Epithelial cell of prostate (primary cell): ENCODE measurements around the gene TRIM62.

Experiments
- DNase-seq: peaks from one replicate; pipeline ENCODE4 v3.0.0-alpha.2; 2011; ENCODE audit warnings: low read depth, low spot score
- H3K27ac ChIP-seq: fragments of 450-650 bp; 2 replicates; pipeline ENCODE4 v1.5.1; 2017; ENCODE audit warnings: mild to moderate bottlenecking

The TRIM62 gene

DNA sequence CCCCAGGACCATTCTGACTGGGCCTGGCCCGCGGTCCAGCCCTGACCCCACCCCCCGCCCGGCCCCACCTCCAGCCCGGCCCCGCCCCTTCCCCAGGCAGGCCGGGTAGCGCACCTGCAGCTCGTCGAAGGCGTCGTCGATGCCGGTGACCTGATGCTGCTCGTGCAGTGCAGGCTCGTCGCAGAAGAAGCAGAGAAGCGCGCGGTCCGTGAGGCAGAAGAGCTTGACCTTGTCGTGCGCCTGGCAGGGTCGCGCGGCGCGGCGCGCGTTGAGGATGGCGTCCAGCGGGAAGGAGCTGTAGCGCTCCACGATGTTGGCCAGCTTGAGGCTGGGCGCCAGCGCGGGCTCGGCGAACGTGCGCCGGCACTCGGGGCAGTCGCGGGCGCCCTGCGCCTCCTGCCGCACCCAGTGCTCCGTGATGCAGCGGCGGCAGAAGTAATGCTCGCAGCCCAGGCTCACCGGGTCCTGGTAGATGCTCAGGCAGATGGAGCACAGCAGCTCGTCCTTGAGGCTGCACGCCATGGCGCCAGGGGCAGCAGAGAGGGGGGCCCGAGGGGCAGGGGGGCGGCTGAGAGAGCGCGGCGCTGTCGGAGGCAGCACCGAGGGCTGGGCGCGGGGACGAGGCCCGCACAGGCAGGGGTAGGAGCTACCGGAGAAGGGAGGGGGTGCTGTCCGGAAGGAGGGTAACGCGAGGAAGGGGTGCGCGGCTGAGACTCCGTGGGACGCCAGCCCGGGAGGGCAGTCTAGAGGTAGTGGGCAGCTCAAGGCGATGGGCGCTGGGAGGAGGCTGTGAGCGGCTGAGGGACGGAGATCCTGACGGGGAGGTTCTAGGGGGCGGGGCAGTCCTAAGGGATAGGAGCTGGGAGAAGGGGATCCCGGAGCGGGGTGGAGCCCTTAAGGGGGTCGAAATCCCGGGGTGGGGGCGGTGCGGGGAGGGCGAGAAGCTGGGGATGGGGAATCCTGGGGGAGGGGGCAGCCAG, 642 bp downstream of the TRIM62 start:
- DNase-seq, result no peak
- no peak overlapping the region for H3K27ac ChIP-seq

DNA sequence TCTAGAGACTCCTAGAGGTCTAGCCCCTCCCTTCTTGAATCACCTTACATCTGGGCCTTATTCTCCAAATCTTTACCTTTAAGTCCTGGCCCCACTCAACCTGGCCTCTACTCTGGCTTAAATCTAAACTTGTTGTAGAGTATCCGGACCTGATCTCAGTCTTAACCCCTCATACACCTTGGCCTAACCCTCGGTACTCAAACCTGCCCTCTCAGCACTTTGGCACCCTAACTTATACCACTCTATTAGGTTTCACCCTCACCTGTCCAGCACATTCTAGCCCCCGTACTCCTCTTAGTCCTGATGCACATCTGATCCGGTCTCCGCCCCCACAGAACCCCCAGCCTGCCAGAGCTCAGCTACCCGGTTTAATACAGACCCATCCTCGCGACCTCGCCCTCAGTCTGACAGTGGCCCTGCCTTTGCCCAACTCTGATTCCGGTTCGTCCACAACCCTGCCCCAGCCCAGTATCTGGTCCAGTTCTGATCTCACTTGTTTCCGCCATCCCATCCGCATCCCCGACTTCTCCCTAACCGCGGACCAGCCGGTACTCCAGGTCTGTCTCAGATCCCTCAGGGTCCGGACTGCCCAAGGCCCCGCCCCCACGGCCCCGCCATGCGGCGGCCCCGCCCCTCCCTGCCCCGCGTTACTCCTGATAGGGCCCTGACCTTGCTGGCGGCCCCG, 1.5 kb downstream of the TRIM62 start:
- DNase-seq, result peak; percentile 16
- H3K27ac ChIP-seq, result no peak overlapping the region

DNA sequence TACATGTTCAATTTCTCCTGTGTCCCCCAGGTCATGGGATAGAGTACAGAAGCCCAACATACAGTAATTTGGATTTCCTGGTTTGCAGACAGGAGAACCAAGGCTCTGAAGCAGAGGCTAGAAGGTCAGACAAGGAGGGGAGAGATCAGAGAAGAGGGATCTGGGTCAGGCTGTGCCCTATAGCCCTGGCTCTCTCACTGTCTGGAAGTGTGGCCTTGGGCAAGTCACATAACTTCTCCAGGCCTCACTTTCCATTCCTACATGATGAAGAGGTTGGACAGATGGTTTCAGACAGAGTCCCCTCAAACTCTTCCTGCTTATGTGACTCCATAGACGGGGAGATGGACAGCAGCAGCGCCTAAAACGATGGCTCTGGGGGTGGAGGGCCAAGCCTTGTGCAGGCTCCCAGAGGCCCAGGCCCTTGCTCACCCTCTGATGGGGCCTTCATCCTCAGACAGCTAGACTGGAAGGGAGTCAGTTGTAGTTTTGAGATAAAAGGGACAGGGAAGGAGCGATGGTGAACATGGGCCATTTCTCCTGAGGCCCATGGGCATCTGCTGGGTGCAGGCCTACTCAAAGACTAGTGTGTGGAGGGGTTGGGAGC, 2.9 kb downstream of the TRIM62 start:
- no peak for DNase-seq

DNA sequence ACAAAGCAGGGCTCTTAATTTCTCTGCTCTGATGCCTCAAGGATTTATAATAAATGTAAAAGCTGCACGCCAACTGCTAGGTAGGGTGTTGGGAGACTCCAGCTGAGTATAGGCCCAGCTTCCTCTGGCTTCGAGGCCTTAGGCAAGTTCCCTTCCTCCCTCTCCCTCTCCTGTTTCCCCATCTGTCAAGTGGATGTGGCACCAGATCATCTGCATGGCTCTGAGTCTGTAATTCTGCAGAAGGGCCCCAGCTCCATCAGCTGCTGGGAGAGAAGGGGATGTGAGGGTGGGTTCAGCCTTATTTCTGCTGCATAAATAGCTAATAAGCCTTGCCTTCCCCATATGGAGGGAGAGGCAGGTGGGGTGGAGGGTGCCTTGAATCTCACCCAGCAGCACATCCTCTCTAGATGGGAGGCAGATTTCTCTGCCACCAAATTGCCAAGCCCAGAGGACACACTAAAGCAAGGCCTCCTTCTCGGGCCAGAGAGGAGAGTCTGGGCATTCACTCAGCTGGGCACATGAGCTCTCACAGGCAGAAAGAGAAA, 3.8 kb downstream of the TRIM62 start:
- no peak overlapping the region for H3K27ac ChIP-seq
- no peak for DNase-seq

More for the DNA sequence above, 2.9 kb downstream of the TRIM62 start:
- H3K27ac ChIP-seq, result no peak overlapping the region

DNA sequence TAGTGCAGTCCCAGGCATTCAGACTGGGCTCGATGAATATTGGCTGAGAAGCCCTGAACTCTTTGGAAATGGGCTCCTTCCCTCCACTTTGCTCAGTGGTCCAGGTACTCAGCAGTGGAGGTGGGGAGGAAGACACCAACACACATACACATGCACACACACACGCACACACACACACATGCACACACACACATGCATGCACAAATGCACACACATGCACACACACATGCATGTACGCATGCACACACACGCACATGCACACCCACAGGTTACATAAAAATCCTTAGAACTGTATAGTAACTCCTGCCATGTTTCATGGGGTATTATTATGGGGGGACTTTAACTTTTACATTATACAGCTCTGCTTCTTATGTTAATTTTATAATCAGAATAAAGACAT, 5.0 kb downstream of the TRIM62 start:
- H3K27ac ChIP-seq, result no peak overlapping the region
- no peak for DNase-seq

DNA sequence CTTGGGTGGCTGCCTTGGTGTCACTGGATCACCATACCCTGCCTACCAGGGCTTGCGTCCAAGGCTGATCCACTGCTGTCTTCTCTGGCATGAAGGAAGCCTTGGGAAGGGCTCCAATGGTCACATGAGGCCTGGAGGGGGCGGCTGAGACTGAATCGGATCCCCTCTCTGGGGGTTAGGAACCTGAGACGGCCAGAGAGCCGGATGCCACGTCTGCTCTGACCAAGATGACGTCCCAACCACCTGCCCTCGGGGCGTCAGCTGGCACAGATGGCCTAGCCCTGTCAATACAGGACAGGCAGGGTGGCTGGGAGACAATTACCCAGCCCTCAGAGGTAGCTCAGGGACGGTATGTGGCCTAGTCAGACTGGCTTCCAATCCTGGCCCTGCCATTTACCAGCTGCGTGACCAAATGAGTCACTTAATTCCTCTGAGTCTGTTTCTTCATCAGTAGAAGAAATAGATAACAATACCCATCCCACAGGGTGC, 5.4 kb downstream of the TRIM62 start:
- no peak for DNase-seq
- H3K27ac ChIP-seq, result no peak overlapping the region

DNA sequence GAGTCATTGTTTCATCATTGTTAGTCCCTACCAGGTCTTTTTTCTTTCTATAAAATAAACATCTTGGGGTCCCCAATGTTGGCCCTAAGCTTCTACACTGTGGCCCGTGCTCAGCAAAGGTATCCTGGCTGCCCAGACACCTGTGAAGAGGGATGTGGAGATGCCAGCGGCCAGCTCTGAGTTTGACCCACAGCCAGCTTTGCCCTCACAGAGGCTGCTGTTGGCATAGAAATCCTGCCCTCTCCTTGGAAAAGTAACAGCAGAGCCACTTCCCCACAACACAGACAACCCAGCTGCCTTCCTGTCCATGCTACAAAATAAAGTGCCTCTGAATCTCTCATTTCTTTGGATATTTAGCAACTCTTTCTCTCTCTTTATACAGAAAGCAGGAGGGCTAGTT, 6.0 kb downstream of the TRIM62 start:
- no peak overlapping the region for H3K27ac ChIP-seq

DNA sequence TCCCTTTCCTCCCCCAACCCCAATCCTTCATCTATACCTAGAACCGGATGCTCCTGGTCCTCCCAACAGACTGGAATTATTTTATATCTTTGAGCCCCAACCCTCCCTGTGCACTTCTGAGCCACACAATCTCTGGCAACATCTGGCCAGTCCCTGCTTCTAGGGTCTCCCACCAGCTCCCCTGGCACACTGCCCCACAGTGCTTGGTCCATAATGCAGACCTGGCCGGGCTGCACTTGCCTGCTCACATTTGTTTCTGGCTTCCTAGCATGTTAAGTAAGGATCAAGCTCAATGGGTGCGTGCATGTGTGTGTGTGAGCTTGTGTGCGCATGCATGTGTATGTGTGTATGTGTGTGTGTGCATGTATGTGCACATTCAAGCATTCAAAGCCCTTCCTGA, 8.8 kb downstream of the TRIM62 start:
- H3K27ac ChIP-seq, result no peak overlapping the region
- no peak for DNase-seq

More for the DNA sequence above, 6.0 kb downstream of the TRIM62 start:
- DNase-seq, result no peak

DNA sequence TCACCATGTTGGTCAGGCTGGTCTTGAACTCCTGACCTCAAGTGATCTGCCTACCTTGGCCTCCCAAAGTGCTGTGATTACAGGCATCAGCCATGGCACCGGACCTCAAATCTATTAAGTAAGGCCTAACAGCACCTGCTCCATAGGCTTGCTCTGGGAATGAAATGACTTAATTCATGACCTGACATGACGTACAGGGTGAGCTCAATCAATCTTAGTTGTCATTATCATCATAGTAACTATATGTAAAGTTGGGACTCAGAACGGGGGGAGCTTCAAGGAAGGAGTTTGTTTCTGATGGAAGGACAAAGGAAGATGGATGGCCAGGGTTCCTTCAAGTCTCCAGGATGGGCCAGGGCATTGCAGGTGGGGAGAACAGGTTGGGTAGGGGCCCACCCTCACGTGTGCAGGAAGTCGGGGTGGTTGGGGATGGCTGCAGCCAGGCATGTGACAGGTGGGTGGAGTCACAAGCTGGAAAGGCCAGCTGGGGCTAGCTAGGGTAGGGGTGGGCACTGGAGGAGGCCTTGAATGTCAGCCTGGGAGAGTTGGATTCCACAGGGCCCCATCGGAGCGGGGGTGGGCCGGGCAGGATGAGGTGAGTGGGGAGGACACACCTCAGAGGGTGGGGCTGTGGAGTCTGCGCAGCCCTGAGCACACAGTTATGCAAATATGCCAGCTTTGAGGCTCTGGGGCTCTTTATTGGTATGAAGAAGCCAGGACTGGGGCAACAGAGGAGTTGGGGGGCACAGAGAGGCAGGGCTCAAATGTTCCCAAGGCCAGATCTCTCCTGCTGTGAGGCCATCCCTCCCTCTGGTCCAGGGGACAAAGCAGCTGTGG, 9.6 kb downstream of the TRIM62 start:
- no peak for DNase-seq
- H3K27ac ChIP-seq, result no peak overlapping the region

DNA sequence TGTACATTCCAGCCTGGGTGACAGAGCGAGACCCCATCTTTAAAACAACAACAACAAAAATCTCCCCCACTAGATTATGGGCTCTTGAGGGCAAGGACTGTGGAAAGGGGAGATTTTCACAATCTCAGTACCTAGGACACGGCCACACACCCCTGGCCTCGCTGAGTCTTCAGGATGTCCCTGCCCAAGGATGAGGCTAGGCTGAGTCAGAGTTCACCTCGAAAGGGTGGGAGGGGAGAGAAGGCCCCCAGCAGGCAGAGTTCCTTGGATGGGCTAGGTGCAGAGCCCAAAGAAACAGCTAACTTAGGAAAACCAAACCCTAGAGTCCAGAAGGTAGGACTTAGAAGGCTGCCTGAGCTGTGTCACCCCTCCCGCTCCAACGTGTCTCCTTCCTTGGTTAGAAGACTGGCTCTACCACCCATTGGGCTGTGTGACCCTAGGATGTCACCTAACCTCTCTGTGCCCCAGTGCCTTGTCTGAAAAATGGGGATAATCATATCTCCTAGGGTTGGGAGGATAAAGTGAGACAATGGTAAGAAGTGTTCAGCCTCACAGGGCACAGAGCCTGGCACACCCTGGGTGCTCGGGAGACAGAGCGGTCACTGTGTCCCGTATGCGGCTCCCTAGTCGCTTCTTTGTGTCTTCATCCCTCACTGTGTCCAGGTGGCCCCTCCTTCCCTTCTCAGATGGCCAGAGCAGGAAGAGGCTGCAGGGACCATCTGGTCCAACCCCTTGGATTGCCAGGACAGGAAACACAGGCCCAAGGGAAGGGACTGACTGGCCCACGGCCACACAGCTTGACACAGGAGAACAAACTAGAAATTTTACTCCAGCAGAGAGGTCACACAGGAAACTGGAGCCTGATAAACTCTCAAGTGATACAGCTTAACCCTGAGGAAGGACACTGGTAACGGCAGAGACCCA, 11.2 kb downstream of the TRIM62 start:
- DNase-seq, result no peak

DNA sequence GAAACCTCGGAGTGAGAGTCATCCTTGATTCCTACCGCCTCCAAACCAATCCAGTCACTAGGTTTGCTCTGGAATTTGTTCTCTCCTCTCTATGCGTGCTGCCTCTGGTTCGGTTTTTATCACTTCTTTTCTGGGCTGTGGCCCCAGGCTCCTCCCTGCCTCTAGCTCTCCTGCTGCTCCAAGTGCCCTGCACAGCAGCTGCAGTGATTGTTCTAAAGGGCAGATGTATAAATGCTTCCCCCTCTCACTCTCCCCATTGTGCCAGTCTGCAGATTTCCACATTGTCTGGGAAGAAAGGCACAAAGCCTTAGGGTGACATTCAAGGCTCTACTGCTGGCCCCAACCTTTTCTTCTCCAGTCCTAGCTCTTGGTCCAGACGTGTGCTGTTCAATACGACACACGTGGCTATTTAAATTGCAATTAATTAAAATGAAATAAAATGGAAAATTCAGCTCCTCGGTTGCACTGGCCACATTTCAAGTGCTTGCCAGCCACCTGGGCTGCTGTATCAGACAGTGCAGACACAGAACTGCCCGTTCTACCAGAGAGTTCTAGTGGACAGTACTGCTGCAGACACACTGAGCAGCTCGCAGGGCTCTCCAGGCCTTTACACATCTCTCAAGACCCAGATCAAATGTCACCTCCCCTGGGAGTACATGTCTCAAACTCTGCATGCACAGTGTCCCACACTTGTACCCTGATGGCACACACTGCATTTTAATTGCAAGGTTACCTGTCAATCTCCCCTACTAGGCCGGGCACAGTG, 12.4 kb downstream of the TRIM62 start:
- no peak for DNase-seq
- H3K27ac ChIP-seq, result no peak overlapping the region

More for the DNA sequence above, 11.2 kb downstream of the TRIM62 start:
- H3K27ac ChIP-seq, result no peak overlapping the region

DNA sequence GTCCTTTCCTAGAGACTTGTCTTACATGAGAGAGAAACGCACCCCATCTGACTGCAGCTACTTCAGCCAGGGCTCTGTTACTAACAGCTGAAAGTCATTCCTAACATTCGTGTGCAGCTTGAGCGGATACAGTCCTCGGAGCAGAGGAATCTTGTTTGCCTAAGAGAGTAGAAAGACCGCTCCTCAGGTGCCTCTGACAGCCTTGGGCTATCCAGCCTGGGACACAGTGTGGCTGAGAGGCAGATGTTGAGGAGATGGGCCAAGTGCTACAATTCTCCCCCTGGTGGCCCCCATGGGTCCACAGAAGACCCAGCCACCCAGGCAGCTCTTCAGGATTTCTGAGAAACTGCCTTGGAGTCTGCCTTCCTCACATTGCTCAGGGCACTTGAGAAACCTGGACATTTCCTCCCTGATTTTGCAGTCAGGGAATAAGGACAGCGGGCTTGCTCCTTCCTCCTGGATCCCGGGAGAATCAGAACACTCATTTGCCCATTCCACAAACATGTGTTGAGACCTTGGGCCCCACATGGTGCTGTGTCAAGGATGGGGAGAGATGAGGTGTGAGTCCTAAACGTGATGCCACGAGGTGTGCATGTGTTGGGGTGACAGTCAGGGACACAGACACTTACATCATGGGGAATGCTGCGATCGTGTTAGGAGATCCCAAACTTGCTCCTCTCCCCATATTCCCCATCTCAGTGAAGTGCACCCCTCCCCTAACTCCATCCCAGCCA, 13.1 kb downstream of the TRIM62 start:
- no peak overlapping the region for H3K27ac ChIP-seq
- no peak for DNase-seq

DNA sequence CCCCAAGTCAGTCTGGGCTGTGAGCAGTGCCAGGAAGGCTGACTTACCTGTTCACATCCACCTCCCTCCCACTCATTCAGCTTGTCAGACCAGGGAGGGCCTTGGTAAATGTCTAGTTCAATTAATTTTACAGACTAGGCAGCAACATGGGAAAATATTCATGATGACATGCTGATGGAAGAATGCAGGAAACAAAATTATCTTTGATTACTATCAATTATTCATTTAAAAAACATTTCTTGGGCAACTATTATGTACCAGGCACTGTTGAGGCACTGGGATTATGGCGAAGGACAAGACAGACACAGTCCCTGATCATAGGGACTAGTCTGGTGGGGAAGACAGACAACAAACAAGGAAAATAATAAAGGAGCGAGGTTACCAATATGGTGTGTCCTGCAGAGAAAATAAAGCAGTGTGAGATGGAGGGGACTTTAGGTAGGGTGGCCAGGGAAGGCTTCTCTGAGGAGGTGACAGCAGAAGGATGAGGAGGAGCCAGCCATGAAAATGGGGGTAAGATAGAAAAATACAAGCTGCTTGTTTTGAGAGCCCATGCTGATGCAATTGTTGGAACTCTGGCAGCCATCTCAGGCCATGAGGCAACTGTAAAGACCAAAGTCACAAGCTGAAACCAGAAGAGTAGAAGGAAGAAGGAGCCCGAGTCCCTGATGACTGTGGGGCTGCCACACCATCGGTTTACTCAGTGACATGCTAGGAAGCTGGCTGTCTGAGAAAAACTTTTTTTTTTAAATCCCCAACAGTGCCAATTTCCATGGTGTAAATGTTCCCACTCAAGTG, 14.0 kb downstream of the TRIM62 start:
- H3K27ac ChIP-seq, result peak overlapping the region; percentile 23
- peak; percentile 40 for DNase-seq

DNA sequence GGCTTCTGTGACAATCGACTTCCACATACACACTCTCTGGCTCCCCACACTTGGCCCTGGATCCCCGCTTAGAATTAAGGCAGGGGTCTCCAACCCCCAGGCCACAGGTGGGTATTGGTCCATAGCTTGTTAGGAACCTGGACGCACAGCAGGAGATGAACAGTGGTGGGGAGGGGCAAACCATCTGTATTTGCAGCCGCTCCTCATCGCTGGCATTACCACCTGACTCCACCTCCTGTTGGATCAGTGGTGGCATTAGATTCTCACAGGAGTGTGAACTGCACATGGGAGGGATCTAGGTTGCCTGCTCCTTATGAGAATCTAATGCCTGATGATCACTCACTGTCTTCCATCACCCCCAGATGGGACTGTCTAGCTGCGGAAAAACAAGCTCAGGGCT, 16.0 kb downstream of the TRIM62 start:
- H3K27ac ChIP-seq, result no peak overlapping the region
- no peak for DNase-seq

DNA sequence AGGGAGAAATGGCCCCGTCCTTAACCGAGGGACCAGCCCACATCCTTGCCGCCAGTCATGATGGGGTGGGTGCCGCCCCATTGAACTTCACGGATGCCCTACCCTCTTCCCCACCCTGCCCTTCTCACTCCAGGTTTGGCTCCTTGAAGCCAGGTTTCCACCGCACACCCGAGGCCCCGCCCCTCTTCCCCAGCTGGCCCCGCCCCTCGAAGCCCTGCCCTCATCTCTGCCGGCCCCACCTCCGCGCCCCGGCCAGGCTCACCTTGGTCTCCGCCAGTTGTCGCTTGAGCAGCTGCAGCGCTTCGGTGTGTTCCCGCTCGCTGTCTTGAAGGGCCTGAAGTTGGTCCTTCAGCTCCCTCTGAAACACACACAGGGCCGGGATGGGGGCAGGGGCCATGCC, 16.6 kb downstream of the TRIM62 start:
- DNase-seq, result no peak
- H3K27ac ChIP-seq, result no peak overlapping the region
